Activated CD8-positive, alpha-beta T cell treated with anti-CD3 and anti-CD28 coated beads for 36 hours (primary cell): Measurements from ENCODE around the gene PM20D1. TPM values are rescaled to one million over a fixed set of nuclear protein-coding genes. Genes with fewer than 3 reads are reported as not detected.

Experiments
- ATAC-seq: fragments of 200-7000 bp; cut with Tn5 transposase; one replicate; pipeline ENCODE4 v1.10.0; 2021; ENCODE audit warnings: mild to moderate bottlenecking, moderate library complexity
- CTCF ChIA-PET: fragments of 350-600 bp; sonication (Branson Sonifier 250); formaldehyde crosslinking; loops from one replicate; lab custom pipeline; 2021; ENCODE audit warnings: antibody characterized with exemption; lab: Charles Lee
- POLR2A ChIA-PET: fragments of 350-600 bp; sonication (Branson Sonifier 250); formaldehyde crosslinking; loops from one replicate; lab custom pipeline; 2021; ENCODE audit warnings: antibody characterized with exemption; lab: Charles Lee
- DNase-seq: peaks from one replicate; pipeline ENCODE4 v3.0.0-alpha.2; 2020
- H3K27ac Mint-ChIP-seq: one replicate; pipeline ENCODE4 v1.8.0; 2021; ENCODE audit warnings: mild to moderate bottlenecking, mixed read lengths
- H3K27me3 Mint-ChIP-seq: one replicate; pipeline ENCODE4 v1.8.0; 2021; ENCODE audit warnings: mixed read lengths
- H3K36me3 Mint-ChIP-seq: one replicate; pipeline ENCODE4 v1.8.0; 2021; ENCODE audit warnings: low read depth, mixed read lengths
- H3K4me1 Mint-ChIP-seq: one replicate; pipeline ENCODE4 v1.8.0; 2021; ENCODE audit warnings: low read depth, mixed read lengths
- H3K4me3 Mint-ChIP-seq: one replicate; pipeline ENCODE4 v1.8.0; 2021; ENCODE audit warnings: mild to moderate bottlenecking, moderate library complexity, mixed read lengths
- H3K9me3 Mint-ChIP-seq: one replicate; pipeline ENCODE4 v1.8.0; 2021; ENCODE audit warnings: mixed read lengths
- CTCF ChIP-seq: fragments of 200-600 bp; IDR thresholded peaks from one replicate; pipeline ENCODE4 v1.8.0; 2022; ENCODE audit warnings: antibody characterized with exemption, mild to moderate bottlenecking
- intact Hi-C: fragments of 100-400 bp; cut with micrococcal nuclease; formaldehyde crosslinking; loops from one replicate; pipeline ENCODE4 v1.10.0; 2022
- total RNA-seq, 2 experiments: library from RNA; stranded (reverse); gene quantifications; one replicate each; pipeline ENCODE4 v1.2.3, GENCODE V29; 2021

Gene PM20D1
- total RNA-seq, 2 experiments from 2014 or later = 0.22 to 0.29 TPM

GRCh38 chr1:205787287-205787916, 62.5 kb downstream of the PM20D1 start:
- CTCF ChIA-PET = interaction anchor here (1.5 to 2.9 kb wide), 2 partner anchors 121 to 190 kb away, joined by 3 to 15 read pairs; no protein-coding TSS in a partner anchor
- Mint-ChIP-seq H3K4me3 (no peak overlapping the region), H3K27ac (no peak overlapping the region), H3K36me3 (peaks cover 5% of the 10 kb centered on the region), H3K4me1 (peaks cover 7% of the 10 kb centered on the region), H3K27me3 (no peaks in the 10 kb centered on the region), H3K9me3 (no peaks in the 10 kb centered on the region)
- POLR2A ChIA-PET = interaction anchor here (1.0 to 1.5 kb wide), 3 partner anchors 13 to 22 kb away, joined by 3 to 6 read pairs (median 3); no protein-coding TSS in a partner anchor
- no peak for DNase-seq
- no peak for TF ChIP-seq CTCF
- intact Hi-C loops = no loop called here
- ATAC-seq = no peak

- DNase-seq (no peak), ATAC-seq (no peak)
- ChIA-PET POLR2A (no interaction called here), CTCF (interaction anchor here (0.9 to 2.9 kb wide), 5 partner anchors 9 to 191 kb away, joined by 3 to 15 read pairs (median 4); no protein-coding TSS in a partner anchor)
- H3K4me1 Mint-ChIP-seq = peaks cover 7% of the 10 kb centered on the region
- no peaks in the 10 kb centered on the region for H3K27me3 Mint-ChIP-seq
- no peaks in the 10 kb centered on the region for H3K9me3 Mint-ChIP-seq
- H3K4me3 Mint-ChIP-seq = no peak overlapping the region
- TF ChIP-seq CTCF = no peak
- no peak overlapping the region for H3K27ac Mint-ChIP-seq
- intact Hi-C loops = no loop called here
- H3K36me3 Mint-ChIP-seq = peaks cover 3% of the 10 kb centered on the region
These were observed 63.3 kb downstream of the PM20D1 start for GRCh38 chr1:205786601-205787000.

GRCh38 chr1:205785446-205785845, 64.5 kb downstream of the PM20D1 start:
- Mint-ChIP-seq H3K4me1 (peaks cover 7% of the 10 kb centered on the region), H3K4me3 (no peak overlapping the region), H3K27me3 (no peaks in the 10 kb centered on the region), H3K27ac (no peak overlapping the region), H3K36me3 (no peaks in the 10 kb centered on the region), H3K9me3 (no peaks in the 10 kb centered on the region)
- DNase-seq = no peak
- no peak for TF ChIP-seq CTCF
- ChIA-PET POLR2A (interaction anchor here (1.3 kb wide), 1 partner anchor 9 kb away, joined by 3 read pairs; no protein-coding TSS in a partner anchor), CTCF (interaction anchor here (0.9 to 1.7 kb wide), 6 partner anchors 44 to 193 kb away, joined by 3 to 8 read pairs (median 4); no protein-coding TSS in a partner anchor)
- no peak for ATAC-seq
- intact Hi-C loops = no loop called here

GRCh38 chr1:205783904-205784303, 66.0 kb downstream of the PM20D1 start:
- intact Hi-C loops = no loop called here
- Mint-ChIP-seq H3K27ac (no peak overlapping the region), H3K4me3 (no peak overlapping the region), H3K9me3 (no peaks in the 10 kb centered on the region), H3K4me1 (peaks cover 7% of the 10 kb centered on the region), H3K36me3 (no peaks in the 10 kb centered on the region), H3K27me3 (no peaks in the 10 kb centered on the region)
- ChIA-PET POLR2A (interaction anchor here (1.3 kb wide), 1 partner anchor 8 kb away, joined by 3 read pairs; no protein-coding TSS in a partner anchor), CTCF (interaction anchor here (3.7 kb wide), 1 partner anchor 125 kb away, joined by 30 read pairs; no protein-coding TSS in a partner anchor)
- ATAC-seq = no peak
- DNase-seq = no peak
- no peak for TF ChIP-seq CTCF

GRCh38 chr1:205783433-205783795, 66.5 kb downstream of the PM20D1 start:
- intact Hi-C loops = no loop called here
- H3K4me3 Mint-ChIP-seq = no peak overlapping the region

More at GRCh38 chr1:205783433-205783795, 66.5 kb downstream of the PM20D1 start:
- H3K27me3 Mint-ChIP-seq = no peaks in the 10 kb centered on the region
- no peaks in the 10 kb centered on the region for H3K36me3 Mint-ChIP-seq
- POLR2A ChIA-PET = interaction anchor here (1.4 kb wide), 1 partner anchor 35 kb away, joined by 4 read pairs; no protein-coding TSS in a partner anchor
- H3K27ac Mint-ChIP-seq = no peak overlapping the region
- TF ChIP-seq CTCF = no peak
- H3K9me3 Mint-ChIP-seq = no peaks in the 10 kb centered on the region
- DNase-seq (no peak), ATAC-seq (no peak)
- CTCF ChIA-PET = interaction anchor here (1.4 to 3.7 kb wide), 6 partner anchors 8 to 194 kb away, joined by 4 to 30 read pairs (median 12); no protein-coding TSS in a partner anchor
- peaks cover 7% of the 10 kb centered on the region for H3K4me1 Mint-ChIP-seq
